Stimulated activated memory B cell treated with anti-CD40 and anti-IgM and Interleukin-4, amounts not matched to agents 10 μg/mL and 1 μg/mL and 100 μg/mL, for 72 hours (primary cell): Measurements from ENCODE around the gene GFI1B.
"Not testable (repeated sequence)": the region's sequence is repeated elsewhere in the genome, so short reads cannot be mapped to it uniquely, and the experiment has no call there.

Experiments used
- ATAC-seq: fragments of 150-1000 bp; cut with Tn5 transposase; 2 replicates; pipeline ENCODE4 v1.10.0; 2021
- H3K27ac Mint-ChIP-seq: one replicate; pipeline ENCODE4 v1.8.0; 2022; ENCODE audit warnings: mild to moderate bottlenecking, mixed read lengths
- H3K27me3 Mint-ChIP-seq: one replicate; pipeline ENCODE4 v1.8.0; 2022; ENCODE audit warnings: mixed read lengths
- H3K36me3 Mint-ChIP-seq: one replicate; pipeline ENCODE4 v1.8.0; 2022; ENCODE audit warnings: mixed read lengths
- H3K4me1 Mint-ChIP-seq: one replicate; pipeline ENCODE4 v1.8.0; 2022; ENCODE audit warnings: mixed read lengths
- H3K4me3 Mint-ChIP-seq: one replicate; pipeline ENCODE4 v1.8.0; 2022; ENCODE audit warnings: mild to moderate bottlenecking, moderate library complexity, mixed read lengths
- H3K9me3 Mint-ChIP-seq: one replicate; pipeline ENCODE4 v1.8.0; 2022; ENCODE audit warnings: mixed read lengths

GFI1B gene

DNA sequence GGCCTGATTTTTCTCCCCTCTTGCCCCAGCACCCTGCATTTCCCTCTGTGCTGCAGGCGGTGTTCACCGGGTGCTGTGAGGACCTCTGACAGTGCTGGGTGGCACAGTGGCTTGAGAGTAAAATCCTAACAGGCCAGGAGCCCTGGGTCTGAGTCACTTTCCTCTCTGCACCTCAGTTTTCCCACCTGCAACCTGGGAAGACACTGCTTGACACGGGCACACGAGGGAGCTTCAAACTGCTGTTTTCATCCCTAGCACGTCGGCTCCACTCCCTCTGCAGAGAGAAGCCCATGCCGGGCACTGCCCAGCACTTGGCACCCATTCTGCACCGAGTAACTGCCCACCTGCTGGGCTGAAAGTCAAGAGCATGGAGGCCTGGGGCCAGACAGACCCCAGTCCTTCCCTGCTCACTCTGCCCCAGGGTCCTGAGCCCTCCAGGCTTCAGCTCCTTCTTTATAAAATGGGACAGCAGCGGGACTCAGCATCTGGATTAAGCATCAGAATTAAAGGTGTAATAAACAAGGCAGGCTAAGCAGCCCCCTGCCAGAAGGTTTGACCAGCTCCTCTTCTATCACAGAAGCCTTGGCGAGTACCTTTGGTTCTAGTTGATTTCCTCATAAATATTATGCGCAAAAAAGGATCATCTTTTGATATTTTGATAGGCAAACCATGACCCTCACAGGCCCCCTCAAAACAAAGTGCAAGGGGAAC, 5.2 kb downstream of the GFI1B start:
- H3K36me3 Mint-ChIP-seq = no peaks in the 10 kb centered on the region
- no peak overlapping the region for H3K4me3 Mint-ChIP-seq
- H3K9me3 Mint-ChIP-seq = no peaks in the 10 kb centered on the region
- ATAC-seq = no peak
- H3K4me1 Mint-ChIP-seq = peaks cover 20% of the 10 kb centered on the region
- no peak overlapping the region for H3K27ac Mint-ChIP-seq
- H3K27me3 Mint-ChIP-seq = peaks cover 93% of the 10 kb centered on the region

DNA sequence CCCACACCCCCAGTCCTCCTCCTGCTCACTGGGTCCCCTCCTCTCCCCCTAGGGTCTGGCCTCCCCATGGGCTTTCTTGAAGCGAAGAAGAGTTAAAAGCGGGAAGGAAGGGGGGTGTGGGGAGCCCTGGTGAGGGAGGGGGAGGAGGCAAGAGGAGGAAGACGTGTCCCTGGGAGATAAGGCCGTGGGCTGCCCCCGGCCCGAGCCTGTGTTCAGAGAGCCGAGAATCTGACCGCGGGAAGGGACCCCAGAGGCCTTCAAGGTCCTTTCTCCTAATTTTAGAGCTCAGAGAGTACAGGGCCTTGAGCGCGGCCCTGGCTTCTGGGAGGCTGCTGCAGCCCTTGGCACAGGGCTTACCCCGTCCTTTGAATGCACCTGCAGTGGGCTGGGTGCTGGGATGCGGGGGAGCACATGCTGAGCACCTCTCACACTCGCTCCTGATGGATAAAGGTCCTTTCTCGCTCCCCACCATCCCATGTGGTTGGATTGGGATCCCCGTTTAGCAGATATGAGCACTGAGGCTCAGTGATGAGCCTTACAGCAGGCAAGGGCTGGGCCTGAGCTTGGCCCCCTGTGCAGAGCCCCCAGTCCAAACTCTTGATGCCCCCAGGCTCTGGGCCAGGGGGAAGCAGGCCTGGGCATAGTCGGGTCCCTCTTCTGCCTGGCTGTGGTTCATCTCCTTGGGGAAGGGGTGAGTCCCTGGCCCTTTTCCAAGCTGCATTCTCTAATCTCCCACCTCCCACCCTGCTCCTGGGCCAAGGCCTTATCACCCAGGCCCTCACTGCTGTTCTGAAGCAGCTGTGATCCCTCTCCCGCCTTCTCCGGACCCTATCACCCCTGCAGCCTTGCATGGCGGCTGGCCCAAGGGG, 5.9 kb downstream of the GFI1B start:
- no peaks in the 10 kb centered on the region for H3K36me3 Mint-ChIP-seq
- H3K9me3 Mint-ChIP-seq = no peaks in the 10 kb centered on the region
- ATAC-seq = no peak
- H3K4me1 Mint-ChIP-seq = peaks cover 15% of the 10 kb centered on the region
- no peak overlapping the region for H3K27ac Mint-ChIP-seq
- peaks cover 91% of the 10 kb centered on the region for H3K27me3 Mint-ChIP-seq
- H3K4me3 Mint-ChIP-seq = no peak overlapping the region

DNA sequence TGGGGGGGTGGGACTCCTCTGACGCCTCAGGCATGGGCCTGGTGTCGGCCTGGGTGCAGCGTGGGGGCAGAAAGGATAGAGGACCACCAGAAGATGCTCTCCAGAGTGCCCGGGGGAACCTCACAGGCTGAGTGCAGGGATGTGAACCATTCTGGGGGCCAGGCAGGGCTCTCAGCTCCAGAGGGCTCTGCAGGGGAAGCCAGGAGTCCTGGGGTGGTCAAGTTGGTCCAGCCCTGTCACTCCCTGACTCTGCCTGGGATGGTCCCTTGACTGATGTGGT, 6.5 kb downstream of the GFI1B start:
- H3K4me3 Mint-ChIP-seq = no peak overlapping the region
- peaks cover 11% of the 10 kb centered on the region for H3K4me1 Mint-ChIP-seq
- H3K27ac Mint-ChIP-seq = no peak overlapping the region
- H3K9me3 Mint-ChIP-seq = peaks cover under 1% of the 10 kb centered on the region
- no peaks in the 10 kb centered on the region for H3K36me3 Mint-ChIP-seq
- peaks cover 91% of the 10 kb centered on the region for H3K27me3 Mint-ChIP-seq
- no peak for ATAC-seq

DNA sequence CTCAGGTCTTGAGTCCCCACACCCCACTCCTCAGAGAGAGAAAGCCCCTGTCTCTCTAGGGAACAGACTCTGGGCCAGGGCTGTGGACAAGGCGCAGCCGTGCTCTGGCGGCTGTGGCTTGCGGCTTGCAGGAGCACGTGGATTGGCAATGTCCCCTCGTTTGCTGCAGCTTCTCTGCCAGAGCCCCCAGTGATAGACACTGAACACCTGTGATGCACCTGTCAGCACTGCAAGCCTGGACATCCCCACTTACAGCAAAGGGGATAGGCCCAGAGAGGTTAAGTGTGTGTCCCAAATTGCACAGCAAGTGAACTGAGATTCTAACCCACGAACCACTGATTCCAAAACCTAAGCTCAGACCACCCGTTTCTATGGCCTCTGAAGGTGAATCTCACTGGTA, 7.0 kb downstream of the GFI1B start:
- Mint-ChIP-seq H3K4me1 (peaks cover 11% of the 10 kb centered on the region), H3K27ac (no peak overlapping the region), H3K9me3 (peaks cover 5% of the 10 kb centered on the region), H3K36me3 (no peaks in the 10 kb centered on the region), H3K4me3 (no peak overlapping the region), H3K27me3 (peaks cover 94% of the 10 kb centered on the region)
- no peak for ATAC-seq

DNA sequence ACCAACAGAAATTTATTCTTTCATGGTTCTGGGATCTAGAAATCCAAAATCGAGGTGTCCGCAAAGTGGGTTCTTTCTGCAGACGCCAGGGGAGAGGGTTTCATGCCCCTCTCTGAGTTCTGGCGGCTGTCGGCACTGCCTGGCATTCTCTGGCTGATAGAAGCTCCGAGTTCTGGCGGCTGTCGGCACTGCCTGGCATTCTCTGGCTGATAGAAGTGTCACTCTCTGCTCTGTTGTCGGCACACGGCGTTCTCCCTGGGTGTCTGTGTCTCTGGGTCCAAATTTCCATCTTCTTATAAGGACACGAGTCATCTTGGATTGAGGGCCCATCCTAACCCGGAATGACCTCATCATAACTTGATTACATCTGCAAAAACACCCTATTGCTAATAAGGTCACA, 7.6 kb downstream of the GFI1B start:
- H3K4me3 Mint-ChIP-seq = no peak overlapping the region
- peaks cover 91% of the 10 kb centered on the region for H3K27me3 Mint-ChIP-seq

DNA sequence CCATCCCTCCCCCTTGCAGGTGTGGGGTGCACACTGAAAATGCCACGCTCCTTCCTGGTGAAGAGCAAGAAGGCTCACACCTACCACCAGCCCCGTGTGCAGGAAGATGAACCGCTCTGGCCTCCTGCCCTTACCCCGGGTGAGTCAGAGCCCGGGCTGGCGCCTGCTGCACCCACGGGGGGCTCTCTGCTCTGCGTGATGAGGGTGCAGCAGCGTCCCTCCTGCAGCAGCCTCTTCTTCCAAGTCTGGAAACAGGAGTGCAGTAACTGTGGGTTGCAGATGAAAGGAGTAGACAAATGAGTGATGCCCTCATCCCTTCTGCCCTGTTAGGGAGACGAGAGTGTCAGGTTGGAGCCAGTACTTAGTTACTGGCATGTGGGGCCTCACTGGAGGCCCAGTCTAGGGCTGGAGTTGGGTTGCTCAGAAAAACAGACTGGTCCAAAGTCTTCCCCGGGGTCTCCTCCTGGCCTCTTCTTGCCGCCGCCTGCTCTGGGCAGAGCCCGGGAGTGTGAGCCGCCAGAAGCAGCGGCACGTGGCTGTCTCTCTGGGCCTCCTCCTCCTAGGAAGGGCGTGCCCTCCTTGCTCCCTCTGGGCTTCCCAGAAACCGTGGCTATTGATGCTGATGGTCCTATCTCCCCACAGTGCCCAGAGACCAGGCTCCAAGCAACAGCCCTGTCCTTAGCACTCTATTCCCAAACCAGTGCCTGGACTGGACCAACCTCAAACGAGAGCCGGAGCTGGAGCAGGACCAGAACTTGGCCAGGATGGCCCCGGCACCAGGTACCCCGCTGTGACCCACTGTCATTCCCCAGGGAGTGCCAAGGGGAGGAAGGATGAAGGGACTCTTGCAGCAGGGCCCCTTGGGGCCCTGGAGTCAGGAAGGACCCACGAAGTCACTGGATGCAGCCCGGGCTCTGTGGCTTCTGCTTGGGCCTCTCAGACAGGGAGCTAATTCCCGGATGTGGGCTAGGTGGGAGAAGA, 8.4 kb downstream of the GFI1B start:
- H3K4me3 Mint-ChIP-seq = no peak overlapping the region
- H3K27me3 Mint-ChIP-seq = peaks cover 91% of the 10 kb centered on the region
- no peak for ATAC-seq
- peaks cover 5% of the 10 kb centered on the region for H3K9me3 Mint-ChIP-seq
- no peak overlapping the region for H3K27ac Mint-ChIP-seq
- H3K36me3 Mint-ChIP-seq = no peaks in the 10 kb centered on the region
- peaks cover 10% of the 10 kb centered on the region for H3K4me1 Mint-ChIP-seq

More for the DNA sequence above, 7.6 kb downstream of the GFI1B start:
- Mint-ChIP-seq H3K4me1 (peaks cover 11% of the 10 kb centered on the region), H3K27ac (no peak overlapping the region), H3K36me3 (no peaks in the 10 kb centered on the region), H3K9me3 (peaks cover 5% of the 10 kb centered on the region)
- no peak for ATAC-seq

DNA sequence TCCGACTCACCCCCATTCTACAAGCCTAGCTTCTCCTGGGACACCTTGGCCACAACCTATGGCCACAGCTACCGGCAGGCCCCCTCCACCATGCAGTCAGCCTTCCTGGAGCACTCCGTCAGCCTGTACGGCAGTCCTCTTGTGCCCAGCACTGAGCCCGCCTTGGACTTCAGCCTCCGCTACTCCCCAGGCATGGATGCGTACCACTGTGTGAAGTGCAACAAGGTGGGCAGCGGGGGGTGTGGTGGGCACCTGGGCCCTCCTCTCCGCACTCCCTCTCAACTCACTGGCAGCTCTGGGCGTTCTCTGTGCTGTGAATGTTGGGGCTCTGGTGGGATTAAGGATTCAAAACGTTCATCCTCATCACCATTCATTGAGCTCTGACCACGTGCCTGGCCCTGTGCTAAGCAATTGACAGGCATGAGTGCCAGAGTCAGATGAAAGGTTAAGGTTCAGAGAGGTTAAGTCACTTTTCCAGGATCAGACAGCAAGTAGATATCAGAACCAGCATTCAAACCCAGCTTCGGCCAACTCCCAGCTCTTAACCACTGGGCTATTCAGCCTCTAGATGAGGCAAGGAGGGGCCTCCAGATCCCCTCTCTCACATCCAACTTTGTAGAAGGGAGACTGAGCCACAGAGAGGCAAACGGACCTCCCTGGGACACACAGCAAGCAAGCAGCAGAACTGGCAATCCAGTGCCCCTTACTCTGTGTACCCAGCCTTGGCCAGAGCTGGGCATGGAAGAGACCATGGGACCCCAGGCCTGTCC, 9.9 kb downstream of the GFI1B start:
- peak; percentile 4 for ATAC-seq
- H3K27me3 Mint-ChIP-seq = peaks cover 91% of the 10 kb centered on the region
- H3K4me3 Mint-ChIP-seq = no peak overlapping the region
- no peaks in the 10 kb centered on the region for H3K36me3 Mint-ChIP-seq
- peaks cover 5% of the 10 kb centered on the region for H3K9me3 Mint-ChIP-seq
- no peak overlapping the region for H3K27ac Mint-ChIP-seq
- H3K4me1 Mint-ChIP-seq = no peaks in the 10 kb centered on the region

DNA sequence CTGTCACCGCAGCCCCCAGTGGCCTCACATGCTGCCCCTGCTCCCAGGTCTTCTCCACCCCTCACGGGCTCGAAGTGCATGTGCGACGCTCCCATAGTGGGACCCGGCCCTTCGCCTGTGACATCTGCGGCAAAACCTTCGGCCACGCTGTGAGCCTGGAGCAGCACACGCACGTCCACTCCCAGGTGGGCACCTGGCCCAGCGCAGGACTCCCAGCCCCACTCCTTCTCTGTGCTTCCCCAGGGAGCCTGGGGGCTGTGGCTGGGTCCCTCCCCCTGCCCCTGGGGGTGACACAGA, 10.5 kb downstream of the GFI1B start:
- ATAC-seq = no peak
- Mint-ChIP-seq H3K27ac (no peak overlapping the region), H3K4me3 (no peak overlapping the region), H3K27me3 (peaks cover 91% of the 10 kb centered on the region), H3K9me3 (peaks cover 5% of the 10 kb centered on the region), H3K36me3 (no peaks in the 10 kb centered on the region), H3K4me1 (no peaks in the 10 kb centered on the region)

DNA sequence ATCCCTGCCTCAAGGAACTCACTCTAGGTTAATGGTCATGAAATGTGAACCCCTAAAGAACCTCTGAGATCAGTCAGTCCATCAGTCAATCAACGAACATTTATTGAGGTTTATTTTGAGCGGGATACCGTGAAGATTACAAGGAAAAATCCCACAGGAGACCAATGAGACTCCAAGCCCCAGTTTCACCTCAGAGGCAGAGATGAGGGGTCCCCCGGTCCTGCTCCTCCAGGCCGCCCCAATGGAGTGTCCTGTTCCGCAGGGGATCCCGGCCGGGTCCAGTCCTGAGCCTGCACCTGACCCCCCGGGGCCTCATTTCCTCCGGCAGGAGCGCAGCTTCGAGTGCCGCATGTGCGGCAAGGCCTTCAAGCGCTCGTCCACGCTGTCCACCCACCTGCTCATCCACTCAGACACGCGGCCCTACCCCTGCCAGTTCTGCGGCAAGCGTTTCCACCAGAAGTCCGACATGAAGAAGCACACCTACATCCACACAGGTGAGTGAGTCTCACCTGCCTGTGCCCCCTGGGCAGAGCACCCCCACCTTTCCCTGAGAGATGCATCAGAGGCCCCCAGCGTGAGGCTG, 11.0 kb downstream of the GFI1B start:
- Mint-ChIP-seq H3K4me3 (no peak overlapping the region), H3K36me3 (no peaks in the 10 kb centered on the region), H3K4me1 (peaks cover 4% of the 10 kb centered on the region), H3K27ac (no peak overlapping the region), H3K27me3 (peaks cover 91% of the 10 kb centered on the region), H3K9me3 (peaks cover 5% of the 10 kb centered on the region)
- ATAC-seq = no peak

DNA sequence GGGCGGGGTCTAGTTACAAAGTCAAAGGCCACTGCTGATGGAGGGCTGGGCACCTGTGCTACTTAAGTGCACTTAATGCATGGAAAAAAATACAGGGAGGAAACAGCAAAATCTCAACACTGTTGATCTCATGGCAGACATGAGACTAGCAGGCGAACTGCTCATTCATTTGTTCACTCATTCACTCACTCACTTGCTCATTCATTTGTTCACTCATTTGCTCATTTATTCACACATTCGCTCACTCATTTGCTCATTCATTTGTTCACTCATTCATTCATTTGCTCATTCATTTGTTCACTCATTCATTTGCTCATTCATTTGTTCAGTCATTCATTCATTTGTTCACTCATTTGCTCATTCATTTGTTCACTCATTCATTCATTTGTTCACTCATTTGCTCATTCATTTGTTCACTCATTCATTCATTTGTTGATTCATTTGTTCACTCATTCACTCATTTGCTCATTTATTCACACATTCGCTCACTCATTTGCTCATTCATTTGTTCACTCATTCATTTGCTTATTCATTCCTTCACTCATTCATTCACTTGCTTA, 11.6 kb downstream of the GFI1B start:
- not testable (repeated sequence) for ATAC-seq, H3K36me3 Mint-ChIP-seq, H3K4me1 Mint-ChIP-seq, H3K9me3 Mint-ChIP-seq, H3K27ac Mint-ChIP-seq, H3K4me3 Mint-ChIP-seq
- H3K27me3 Mint-ChIP-seq = peaks cover 94% of the 10 kb centered on the region

DNA sequence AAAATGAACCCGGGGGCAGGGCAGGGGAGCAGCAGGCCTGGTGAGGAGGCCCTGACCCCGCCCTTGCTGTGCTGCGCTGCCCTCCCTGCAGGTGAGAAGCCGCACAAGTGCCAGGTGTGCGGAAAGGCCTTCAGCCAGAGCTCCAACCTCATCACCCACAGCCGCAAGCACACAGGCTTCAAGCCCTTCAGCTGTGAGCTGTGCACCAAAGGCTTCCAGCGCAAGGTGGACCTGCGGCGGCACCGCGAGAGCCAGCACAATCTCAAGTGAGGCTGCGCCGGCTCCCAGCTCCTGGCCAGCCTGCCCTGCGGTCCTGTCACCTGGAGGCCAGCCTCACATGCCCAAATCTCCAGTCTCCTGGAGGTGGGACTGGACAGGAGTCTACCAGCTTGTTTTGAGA, 12.3 kb downstream of the GFI1B start:
- ATAC-seq = no peak
- Mint-ChIP-seq H3K4me3 (no peak overlapping the region), H3K27me3 (peaks cover 90% of the 10 kb centered on the region), H3K36me3 (no peaks in the 10 kb centered on the region), H3K4me1 (peaks cover 12% of the 10 kb centered on the region), H3K9me3 (peaks cover 5% of the 10 kb centered on the region), H3K27ac (no peak overlapping the region)

DNA sequence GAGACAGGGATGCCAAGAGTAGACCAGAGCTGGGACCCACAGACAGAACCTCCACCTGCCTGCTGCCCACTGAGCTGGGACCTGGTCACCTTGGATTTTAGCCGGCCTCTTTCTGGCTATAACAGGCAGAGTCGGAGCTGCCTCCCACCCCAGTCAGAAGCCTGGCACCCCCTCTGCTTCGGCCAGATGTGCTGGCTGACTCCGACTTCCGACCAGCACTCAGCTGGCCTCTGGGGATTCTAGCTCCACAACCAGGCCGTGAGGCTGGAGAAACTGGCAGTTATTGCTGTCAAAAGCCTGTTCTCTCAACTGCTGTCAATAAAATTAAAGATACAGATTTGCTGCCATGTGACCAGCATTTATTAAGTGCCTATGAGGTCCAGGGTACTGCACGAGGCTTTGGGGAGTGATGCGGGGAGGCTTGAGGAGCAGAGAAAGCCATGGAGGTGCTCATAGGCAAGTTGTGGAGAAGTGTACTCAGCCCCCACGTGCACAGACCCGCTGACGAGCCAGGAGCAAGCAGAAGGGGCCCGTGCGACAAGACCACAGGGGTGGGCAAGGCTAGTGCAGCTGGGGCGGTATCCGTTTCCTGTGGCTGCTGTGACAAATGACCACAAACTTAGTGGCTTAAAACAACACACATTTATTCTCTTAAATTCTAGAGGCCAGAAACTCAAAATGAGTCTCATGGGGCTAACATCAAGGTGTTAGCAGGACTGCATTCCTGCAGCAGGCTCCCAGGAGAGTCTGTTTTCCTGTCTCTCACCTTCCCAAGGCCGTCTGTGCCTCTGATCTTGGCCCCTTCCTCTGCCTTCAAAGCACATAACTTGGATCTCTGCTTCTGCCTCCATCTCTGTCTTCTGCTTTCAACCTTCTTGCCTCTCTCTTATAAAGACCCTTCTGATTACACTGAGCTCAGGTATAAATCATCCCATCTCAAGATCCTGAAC, 13.1 kb downstream of the GFI1B start:
- Mint-ChIP-seq H3K4me1 (peaks cover 12% of the 10 kb centered on the region), H3K4me3 (no peak overlapping the region), H3K36me3 (no peaks in the 10 kb centered on the region), H3K27ac (no peak overlapping the region), H3K27me3 (peaks cover 90% of the 10 kb centered on the region), H3K9me3 (peaks cover 5% of the 10 kb centered on the region)
- no peak for ATAC-seq

DNA sequence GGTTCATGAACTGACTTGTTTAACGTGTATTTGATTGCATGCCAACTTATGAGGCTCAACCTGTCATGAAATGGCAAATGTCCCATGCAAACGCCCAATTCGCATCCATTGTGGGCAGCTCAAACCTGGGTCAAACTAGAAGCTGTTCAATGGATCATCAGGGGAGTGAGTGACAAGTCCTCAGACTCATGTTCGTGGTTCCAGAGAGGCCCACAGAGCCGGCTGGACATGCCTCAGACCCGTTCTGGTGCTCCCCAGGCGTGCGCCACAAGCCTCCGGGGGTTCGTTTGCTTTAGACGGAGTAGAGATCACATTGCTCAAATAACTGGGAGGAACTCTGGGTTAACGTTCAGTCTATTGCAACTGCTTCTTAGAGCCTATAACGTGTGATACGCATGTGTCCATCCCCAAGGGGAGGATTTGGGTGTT, 15.0 kb downstream of the GFI1B start:
- no peak overlapping the region for H3K27ac Mint-ChIP-seq
- peaks cover 82% of the 10 kb centered on the region for H3K27me3 Mint-ChIP-seq
- no peaks in the 10 kb centered on the region for H3K36me3 Mint-ChIP-seq
- ATAC-seq = no peak
- peaks cover 12% of the 10 kb centered on the region for H3K4me1 Mint-ChIP-seq
- peaks cover 5% of the 10 kb centered on the region for H3K9me3 Mint-ChIP-seq
- no peak overlapping the region for H3K4me3 Mint-ChIP-seq
